Tibial nerve (tissue), 4 donors: ENCODE data around the gene WFDC10B. TPM values are rescaled to one million over a fixed set of nuclear protein-coding genes. Genes with fewer than 3 reads are reported as not detected.
"Not testable (repeated sequence)": the region's sequence is repeated elsewhere in the genome, so short reads cannot be mapped to it uniquely, and the experiment has no call there.

ENCODE experiments used
- DNase-seq, 2 donors: peaks; one replicate each; pipeline ENCODE4 v3.0.0-alpha.2; 2019; ENCODE audit warnings: low spot score in 2 of 2
- H3K27ac ChIP-seq, 4 donors: fragments of 200-600 bp; sonication (generic) in 3 of 4; one replicate each; pipeline ENCODE4 v1.5.1; 2017 to 2019; ENCODE audit warnings: mild to moderate bottlenecking in 1 of 4
- H3K27me3 ChIP-seq, 2 donors: fragments of 200-600 bp; sonication (generic) in 1 of 2; one replicate each; pipeline versions ENCODE4 v1.5.1 to v1.6.0; 2017 to 2019
- H3K36me3 ChIP-seq, 3 donors: fragments of 200-600 bp; sonication (generic); one replicate each; pipeline ENCODE4 v1.5.1; 2018 to 2019
- H3K4me1 ChIP-seq, 4 donors: fragments of 200-600 bp; sonication (generic) in 3 of 4; one replicate each; pipeline ENCODE4 v1.5.1; 2017 to 2019
- H3K4me3 ChIP-seq, 4 donors: fragments of 200-600 bp; sonication (generic) in 3 of 4; one replicate each; pipeline ENCODE4 v1.5.1; 2017 to 2019; ENCODE audit warnings: mild to moderate bottlenecking in 1 of 4, moderate library complexity in 1 of 4
- H3K9me3 ChIP-seq, 4 donors: fragments of 200-600 bp; sonication (generic) in 3 of 4; one replicate each; pipeline ENCODE4 v1.5.1; 2017 to 2019
- EP300 ChIP-seq, 2 donors: sonication (generic); formaldehyde crosslinking; IDR thresholded peaks; one replicate each; pipeline ENCODE4 v1.6.1; 2017; ENCODE audit warnings: antibody characterized with exemption in 2 of 2, mild to moderate bottlenecking in 1 of 2
- POLR2A ChIP-seq, 2 donors: fragments of 450-650 bp; IDR thresholded peaks; one replicate each; pipeline ENCODE4 v1.6.1; 2017; ENCODE audit warnings: antibody characterized with exemption in 2 of 2, mild to moderate bottlenecking in 2 of 2, moderate library complexity in 2 of 2
- WGBS, 2 donors: methylation state at CpG; one replicate each; pipeline ENCODE4 v1.1.5; 2018; 5-methylcytosine and 5-hydroxymethylcytosine counted together
- total RNA-seq, 4 donors: library from RNA; depleted of rRNA; stranded (reverse); fragments of >200 nt; gene quantifications; one replicate each; pipeline ENCODE4 v1.1.0, GENCODE V29; 2016
- TF ChIP-seq, protein P1 (sequence below), 5 experiments: fragments of 200-600 bp in 3 of 5; fragments of 450-650 bp in 2 of 5; sonication (generic) in 3 of 5; IDR thresholded peaks; one replicate each; pipeline ENCODE4 v1.5.1; 2016 to 2019; ENCODE audit warnings: antibody characterized with exemption in 5 of 5, mild to moderate bottlenecking in 3 of 5, moderate library complexity in 2 of 5

The WFDC10B gene
- total RNA-seq, 4 donors from 2014 or later: 0.84 TPM; not detected in 3

DNA sequence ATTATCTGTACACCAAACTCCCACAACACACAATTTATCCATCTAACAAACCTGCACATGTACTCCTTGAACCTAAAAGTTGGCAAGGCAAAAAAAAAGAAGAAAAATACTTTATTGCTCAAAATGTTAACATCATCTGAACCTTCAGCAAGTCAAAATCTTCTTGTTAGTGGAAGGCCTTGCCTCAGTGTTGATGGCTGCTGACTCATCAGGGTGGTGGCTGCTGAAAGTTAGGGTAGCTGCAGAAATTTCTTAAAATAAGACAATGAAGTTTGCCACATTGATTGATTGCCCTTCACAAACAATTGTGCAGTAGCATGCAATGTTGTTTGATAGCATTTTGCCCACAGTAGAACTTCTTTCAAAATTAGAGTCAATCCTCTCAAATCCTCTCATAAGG, 32.1 kb downstream of the WFDC10B start:
- Histone ChIP-seq H3K4me3 (no peak overlapping the region), H3K4me1 (no peaks in the 10 kb centered on the region), H3K9me3 (peaks cover 0 to 28% (median 3%) of the 10 kb centered on the region in 4 donors), H3K36me3 (no peaks in the 10 kb centered on the region), H3K27ac (no peak overlapping the region), H3K27me3 (no peaks in the 10 kb centered on the region)
- DNase-seq: no peak
- TF ChIP-seq EP300 (IDR thresholded peaks at IDR 0.05) (no peak), POLR2A (IDR thresholded peaks at IDR 0.05) (no peak)
- TF ChIP-seq, protein P1, sequence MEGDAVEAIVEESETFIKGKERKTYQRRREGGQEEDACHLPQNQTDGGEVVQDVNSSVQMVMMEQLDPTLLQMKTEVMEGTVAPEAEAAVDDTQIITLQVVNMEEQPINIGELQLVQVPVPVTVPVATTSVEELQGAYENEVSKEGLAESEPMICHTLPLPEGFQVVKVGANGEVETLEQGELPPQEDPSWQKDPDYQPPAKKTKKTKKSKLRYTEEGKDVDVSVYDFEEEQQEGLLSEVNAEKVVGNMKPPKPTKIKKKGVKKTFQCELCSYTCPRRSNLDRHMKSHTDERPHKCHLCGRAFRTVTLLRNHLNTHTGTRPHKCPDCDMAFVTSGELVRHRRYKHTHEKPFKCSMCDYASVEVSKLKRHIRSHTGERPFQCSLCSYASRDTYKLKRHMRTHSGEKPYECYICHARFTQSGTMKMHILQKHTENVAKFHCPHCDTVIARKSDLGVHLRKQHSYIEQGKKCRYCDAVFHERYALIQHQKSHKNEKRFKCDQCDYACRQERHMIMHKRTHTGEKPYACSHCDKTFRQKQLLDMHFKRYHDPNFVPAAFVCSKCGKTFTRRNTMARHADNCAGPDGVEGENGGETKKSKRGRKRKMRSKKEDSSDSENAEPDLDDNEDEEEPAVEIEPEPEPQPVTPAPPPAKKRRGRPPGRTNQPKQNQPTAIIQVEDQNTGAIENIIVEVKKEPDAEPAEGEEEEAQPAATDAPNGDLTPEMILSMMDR (IDR thresholded peaks at IDR 0.05): no peak

DNA sequence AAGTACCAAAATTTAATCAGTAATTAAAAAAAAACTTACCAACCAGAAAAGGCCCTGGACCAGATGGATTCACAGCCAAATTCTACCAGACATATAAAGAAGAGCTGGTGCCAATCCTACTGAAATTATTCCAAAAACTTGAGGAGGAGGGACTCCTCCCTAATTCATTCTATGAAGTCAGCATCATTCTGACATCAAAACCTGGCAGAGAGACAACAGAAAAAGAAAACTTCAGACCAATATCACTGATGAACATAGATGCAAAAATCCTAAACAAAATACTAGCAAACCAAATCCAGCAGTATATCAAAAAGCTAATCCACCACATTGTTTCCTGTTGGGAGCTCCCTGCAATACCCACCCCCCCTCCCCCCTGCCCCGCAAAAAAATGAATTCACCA, 34.7 kb downstream of the WFDC10B start, which contains the start of gene WFDC11:
TSS of gene WFDC11 (minus strand) at position 101 of the 400 bp plus-strand sequence. CDS start 19,639 bp downstream, outside the sequence.
- Histone ChIP-seq H3K27me3 (no peaks in the 10 kb centered on the region), H3K27ac (no peak within 1 kb of the TSS), H3K9me3 (peaks cover 0 to 10% (median 3%) of the 10 kb centered on the region in 4 donors), H3K4me1 (no peaks in the 10 kb centered on the region), H3K4me3 (no peak within 1 kb of the TSS), H3K36me3 (no peaks in the 10 kb centered on the region)
- DNase-seq: no peak
- no peak for TF ChIP-seq EP300 (IDR thresholded peaks at IDR 0.05)
- no peak for TF ChIP-seq POLR2A (IDR thresholded peaks at IDR 0.05)
- TF ChIP-seq, protein P1 (IDR thresholded peaks at IDR 0.05): no peak
- WGBS, 2 donors: 59 to 67% methylated on average over 1 of the region's 1 CpG

DNA sequence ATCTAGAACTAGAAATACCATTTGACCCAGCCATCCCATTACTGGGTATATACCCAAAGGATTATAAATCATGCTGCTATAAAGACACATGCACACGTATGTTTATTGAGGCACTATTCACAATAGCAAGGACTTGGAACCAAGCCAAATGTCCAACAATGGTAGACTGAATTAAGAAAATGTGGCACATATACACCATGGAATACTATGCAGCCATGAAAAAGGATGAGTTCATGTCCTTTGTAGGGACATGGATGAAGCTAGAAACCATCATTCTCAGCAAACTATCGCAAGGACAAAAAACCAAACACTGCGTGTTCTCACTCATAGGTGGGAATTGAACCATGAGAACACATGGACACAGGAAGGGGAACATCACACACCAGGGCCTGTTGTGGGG, 47.8 kb downstream of the WFDC10B start:
- H3K9me3 ChIP-seq, H3K36me3 ChIP-seq, DNase-seq, H3K4me3 ChIP-seq, H3K4me1 ChIP-seq, H3K27me3 ChIP-seq, H3K27ac ChIP-seq: not testable (repeated sequence)
- whole genome bisulfite sequencing, 2 donors: 82 to 96% methylated on average over 3 of the region's 3 CpGs

DNA sequence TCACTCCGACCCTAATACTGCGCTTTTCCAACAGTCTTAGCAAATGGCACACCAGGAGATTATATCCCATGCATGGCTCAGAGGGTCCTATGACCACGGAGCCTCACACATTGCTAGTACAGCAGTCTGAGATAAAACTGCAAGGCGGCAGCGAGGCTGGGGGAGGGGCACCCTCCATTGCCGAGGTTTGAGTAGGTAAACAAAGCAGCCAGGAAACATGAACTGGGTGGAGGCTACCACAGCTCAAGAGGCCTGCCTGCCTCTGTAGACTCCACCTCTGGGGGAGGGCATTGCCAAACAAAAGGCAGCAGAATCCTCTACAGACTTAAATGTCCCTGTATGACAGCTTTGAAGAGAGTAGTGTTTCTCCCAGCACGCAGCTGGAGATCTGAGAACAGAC, 53.1 kb downstream of the WFDC10B start:
- not testable (repeated sequence) for H3K4me1 ChIP-seq, H3K4me3 ChIP-seq, H3K27ac ChIP-seq, H3K27me3 ChIP-seq, H3K36me3 ChIP-seq, DNase-seq, H3K9me3 ChIP-seq
- 85 to 87% methylated on average over 7 of the region's 7 CpGs for WGBS, 2 donors

DNA sequence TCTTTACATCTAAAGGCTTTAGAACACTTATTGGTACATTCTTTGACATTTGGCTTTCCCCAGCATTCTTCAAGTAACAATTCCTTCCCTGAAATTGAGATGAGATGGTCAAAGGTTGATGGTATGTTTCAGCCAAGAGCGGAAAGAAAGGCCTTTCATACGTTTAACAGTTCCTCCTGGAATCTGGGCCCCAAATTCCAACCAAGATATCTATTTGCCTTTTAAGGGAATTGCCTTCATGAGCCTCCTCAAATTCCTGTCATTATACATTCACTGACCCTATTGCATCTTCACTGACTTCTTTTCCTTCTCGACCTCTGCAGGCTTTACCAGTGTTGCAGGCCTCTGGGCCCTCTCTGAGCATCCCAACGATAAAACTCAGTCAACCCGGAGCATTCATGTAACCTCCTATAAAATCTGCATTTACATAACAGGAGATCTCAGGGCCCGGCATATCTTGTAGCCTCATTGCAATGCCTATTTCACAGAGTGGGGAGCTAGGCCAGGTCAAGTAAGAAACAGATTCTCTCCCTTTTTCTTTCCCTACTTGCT, 55.4 kb downstream of the WFDC10B start:
- H3K27ac ChIP-seq: no peak overlapping the region
- TF ChIP-seq EP300 (IDR thresholded peaks at IDR 0.05): no peak
- TF ChIP-seq, protein P1 (IDR thresholded peaks at IDR 0.05): no peak
- TF ChIP-seq POLR2A (IDR thresholded peaks at IDR 0.05): no peak
- no peak overlapping the region for H3K4me3 ChIP-seq
- 67 to 83% methylated on average over 6 of the region's 6 CpGs for WGBS, 2 donors
- H3K4me1 ChIP-seq: no peaks in the 10 kb centered on the region
- no peaks in the 10 kb centered on the region for H3K36me3 ChIP-seq
- no peaks in the 10 kb centered on the region for H3K9me3 ChIP-seq
- H3K27me3 ChIP-seq: no peaks in the 10 kb centered on the region
- DNase-seq: no peak

DNA sequence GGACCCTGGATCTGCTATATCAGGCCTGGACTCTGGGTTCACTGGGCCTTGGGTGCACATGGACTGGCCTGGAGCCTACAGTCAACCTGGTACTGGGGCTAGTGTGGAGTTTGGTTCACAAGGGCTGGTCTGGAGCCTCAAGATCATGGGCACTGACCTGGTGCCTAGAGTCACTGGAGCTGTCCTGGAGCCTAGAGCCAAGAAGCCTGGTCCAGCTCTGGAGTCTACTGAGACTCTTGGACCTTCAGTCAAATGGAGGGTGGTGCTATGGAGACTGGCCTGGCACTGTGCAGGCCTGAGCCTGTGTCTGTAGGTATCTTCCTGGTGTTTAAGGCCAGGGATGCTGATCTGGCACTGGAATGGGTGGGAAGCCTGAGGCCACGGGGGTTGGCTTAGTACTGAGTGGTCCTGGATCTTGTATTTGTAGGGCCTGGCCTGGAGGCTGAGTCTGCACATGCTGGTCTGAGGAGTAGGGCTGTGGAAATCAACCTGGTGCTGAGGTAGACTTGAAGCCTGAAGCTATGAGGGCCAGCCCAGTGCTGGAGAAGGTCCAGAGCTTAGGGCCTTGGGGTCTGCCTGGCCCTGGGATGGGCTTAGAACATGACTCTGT, 57.3 kb downstream of the WFDC10B start:
- H3K27me3 ChIP-seq: no peaks in the 10 kb centered on the region
- DNase-seq: no peak
- no peaks in the 10 kb centered on the region for H3K4me1 ChIP-seq
- H3K27ac ChIP-seq: no peak overlapping the region
- no peaks in the 10 kb centered on the region for H3K9me3 ChIP-seq
- H3K4me3 ChIP-seq: no peak overlapping the region
- no peak for TF ChIP-seq EP300 (IDR thresholded peaks at IDR 0.05)
- no peak for TF ChIP-seq POLR2A (IDR thresholded peaks at IDR 0.05)
- TF ChIP-seq, protein P1 (IDR thresholded peaks at IDR 0.05): no peak
- 57 to 88% methylated on average over 1 of the region's 1 CpG for WGBS, 2 donors
- no peaks in the 10 kb centered on the region for H3K36me3 ChIP-seq
